HG02678 (cell line): ENCODE measurements around the gene MATR3.
"Not testable (repeated sequence)": the region's sequence is repeated elsewhere in the genome, so short reads cannot be mapped to it uniquely, and the experiment has no call there.

Experiments used
- ATAC-seq: cut with Tn5 transposase; IDR thresholded peaks from one replicate; pipeline ENCODE4 v1.9.1; 2021; ENCODE audit warnings: mild to moderate bottlenecking, moderate library complexity; ENCODE audit not compliant: unreplicated experiment

The MATR3 gene

DNA sequence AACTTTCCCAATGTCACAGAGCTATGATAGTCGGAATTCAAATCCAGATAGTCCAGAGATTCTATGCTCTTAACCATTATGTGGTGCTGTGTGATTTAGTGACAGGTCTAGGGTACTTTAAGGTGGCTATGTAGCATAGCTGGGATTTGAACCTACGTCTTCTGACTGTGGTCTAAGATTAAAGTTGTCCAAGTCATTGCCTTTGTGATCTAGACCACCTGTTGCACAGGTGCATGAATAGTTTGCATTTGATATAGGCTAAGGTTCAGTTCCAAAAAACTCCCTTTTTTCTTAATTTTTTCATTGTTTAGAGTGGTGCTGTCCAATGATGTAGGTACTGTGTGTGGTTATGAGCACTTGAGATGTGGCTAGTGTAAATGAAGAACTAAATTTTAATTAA is 50.6 kb downstream of the MATR3 start:
- no peak for ATAC-seq

- not testable (repeated sequence) for ATAC-seq
These were observed 51.9 kb downstream of the MATR3 start for GRCh38 chr5:139345442-139345841.

- ATAC-seq = not testable (repeated sequence)
These were observed 54.3 kb downstream of the MATR3 start for GRCh38 chr5:139347863-139348262.

DNA sequence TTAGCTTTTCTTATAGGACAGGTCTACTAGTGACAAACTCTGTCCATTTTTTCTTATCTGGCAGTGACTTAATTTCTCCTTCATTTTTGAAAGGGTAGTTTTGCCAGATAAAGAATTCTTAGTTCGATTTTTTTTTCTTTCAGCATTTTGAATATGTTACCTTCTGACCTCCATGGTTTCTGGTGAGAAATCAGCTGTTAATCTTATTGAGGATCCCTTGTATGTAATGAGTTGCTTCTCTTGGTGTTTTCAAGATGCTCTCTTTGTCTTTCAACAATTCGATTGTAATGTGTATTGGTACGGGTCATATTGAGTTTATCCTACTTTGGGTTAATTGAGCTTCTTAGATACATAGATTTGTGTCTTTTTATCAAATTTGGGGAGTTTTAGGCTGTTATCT is 60.6 kb downstream of the MATR3 start:
- ATAC-seq = no peak

GRCh38 chr5:139355900-139356299 is 62.4 kb downstream of the MATR3 start:
- not testable (repeated sequence) for ATAC-seq

DNA sequence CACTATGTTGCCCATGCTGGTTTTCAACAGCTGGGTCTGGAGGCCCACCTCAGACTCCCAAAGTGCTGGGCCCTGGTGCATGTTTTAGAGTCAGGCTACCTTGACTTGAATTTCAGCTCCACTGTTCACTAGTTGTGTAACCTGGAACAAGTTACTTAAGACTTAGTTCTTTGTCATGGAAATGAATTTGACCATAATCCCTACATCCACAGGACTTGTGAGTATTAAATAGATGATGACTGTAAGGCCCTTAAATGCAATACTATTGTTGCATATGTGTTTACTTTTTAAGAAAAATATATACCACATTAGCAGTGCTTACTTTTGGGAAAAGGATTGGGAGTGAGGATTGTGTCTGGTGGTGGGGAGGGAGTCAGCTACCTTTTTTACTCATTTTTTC is 64.5 kb downstream of the MATR3 start:
- no peak for ATAC-seq

DNA sequence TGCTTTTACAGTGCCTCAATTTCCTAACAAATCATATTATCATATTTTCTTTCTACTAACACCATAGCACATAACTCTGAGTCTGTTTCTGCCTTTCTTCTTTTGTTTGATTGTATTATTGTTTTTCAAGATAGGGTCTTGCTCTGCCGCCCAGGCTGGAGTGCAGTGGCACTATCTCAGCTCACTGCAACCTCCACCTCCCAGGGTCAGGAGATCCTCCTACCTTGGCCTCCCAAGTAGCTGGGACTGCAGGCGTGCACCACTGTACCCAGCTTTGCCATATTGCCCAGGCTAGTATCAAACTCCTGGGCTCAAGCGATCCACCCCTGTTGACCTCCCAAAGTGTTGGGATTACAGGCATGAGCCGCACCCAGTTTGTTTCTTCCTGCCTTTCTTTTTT is 66.8 kb downstream of the MATR3 start:
- no peak for ATAC-seq

DNA sequence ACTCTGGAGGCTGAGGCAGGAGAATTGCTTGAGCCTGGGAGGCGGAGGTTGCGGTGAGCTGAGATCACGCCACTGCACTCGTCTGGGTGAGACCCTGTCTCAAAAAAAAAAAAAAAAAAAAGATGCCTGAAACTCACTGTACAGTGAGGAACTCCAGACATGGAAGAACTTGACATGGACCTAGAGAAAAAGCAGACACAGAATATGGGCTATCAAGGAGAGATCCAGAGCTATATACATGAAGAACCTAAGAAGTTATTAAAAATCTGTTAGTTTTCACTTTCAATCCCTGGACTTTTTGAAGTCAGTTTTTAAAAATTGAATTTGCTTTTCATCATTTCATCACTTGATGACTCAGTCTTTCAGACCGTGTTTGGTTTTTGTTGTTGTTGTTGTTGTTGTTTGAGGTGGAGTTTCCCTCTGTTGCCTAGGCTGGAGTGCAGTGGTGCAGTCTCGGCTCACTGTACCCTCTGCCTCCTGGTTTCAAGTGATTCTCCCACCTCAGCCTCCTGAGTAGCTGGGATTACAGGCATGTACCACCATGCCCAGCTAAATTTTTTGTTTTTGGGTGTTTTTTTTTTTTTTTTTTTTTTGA is 68.4 kb downstream of the MATR3 start:
- ATAC-seq = no peak

- ATAC-seq = no peak
These were observed 70.4 kb downstream of the MATR3 start for GRCh38 chr5:139363937-139364336.

DNA sequence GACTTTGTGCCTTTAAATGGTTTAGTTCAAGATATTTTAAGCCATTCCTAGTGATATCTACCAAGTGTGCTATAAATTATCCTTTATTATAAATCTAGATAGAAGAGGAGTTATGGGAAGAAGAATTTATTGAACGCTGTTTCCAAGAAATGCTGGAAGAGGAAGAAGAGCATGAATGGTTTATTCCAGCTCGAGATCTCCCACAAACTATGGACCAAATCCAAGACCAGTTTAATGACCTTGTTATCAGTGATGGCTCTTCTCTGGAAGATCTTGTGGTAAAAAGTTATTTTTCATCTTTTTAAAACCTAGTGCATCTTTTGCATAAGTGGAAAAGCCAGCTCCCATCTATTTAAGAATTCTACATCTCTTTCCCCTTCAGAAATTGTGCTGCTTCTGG is 70.9 kb downstream of the MATR3 start:
- ATAC-seq = no peak

GRCh38 chr5:139368613-139369012 is 75.1 kb downstream of the MATR3 start:
- ATAC-seq = no peak

- no peak for ATAC-seq
These were observed 75.6 kb downstream of the MATR3 start for GRCh38 chr5:139369181-139369580.

DNA sequence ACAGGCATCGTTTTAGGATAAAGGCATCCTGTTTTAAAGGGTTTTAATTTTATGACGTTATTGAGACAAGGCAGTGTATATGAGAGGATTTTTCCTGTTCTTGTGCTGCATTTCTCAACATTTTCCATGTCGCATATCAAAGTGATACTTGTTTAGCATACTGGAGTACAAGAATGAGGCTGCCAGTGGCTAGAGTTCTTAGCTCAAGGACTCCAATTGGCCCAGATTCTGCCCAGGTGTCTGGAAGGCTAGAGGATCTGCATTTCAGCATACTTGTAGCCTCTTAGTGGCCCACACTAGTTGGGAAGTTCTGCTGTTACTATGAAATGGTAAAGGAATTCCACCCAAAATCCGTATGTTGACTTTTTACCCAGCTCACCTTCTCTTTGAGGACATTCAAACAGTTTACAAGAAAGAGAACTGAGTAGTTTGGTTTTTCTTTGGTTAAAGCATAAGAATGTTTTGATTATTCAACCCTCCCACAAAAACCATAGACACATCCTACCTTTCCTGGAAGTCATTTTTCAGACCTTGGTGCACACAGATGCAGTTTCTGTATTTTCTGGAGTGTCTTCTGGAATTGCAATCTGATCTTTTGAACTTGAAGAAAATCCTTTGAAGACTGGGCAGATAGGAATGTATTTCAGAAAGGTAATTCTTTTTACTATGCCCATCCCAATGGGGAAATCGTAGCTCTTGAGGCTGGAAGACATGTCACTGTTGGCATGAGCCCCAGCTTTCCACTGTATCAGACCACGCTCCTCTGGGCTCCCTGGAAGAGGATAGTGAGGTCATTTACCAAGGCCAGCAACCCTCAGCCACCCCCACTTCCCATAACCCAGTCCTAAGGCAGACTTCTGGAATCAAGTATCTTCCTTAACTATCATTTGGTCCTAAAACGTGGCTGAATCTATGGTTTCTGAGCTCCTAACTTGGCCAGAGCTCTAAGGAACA is 78.2 kb downstream of the MATR3 start:
- no peak for ATAC-seq

DNA sequence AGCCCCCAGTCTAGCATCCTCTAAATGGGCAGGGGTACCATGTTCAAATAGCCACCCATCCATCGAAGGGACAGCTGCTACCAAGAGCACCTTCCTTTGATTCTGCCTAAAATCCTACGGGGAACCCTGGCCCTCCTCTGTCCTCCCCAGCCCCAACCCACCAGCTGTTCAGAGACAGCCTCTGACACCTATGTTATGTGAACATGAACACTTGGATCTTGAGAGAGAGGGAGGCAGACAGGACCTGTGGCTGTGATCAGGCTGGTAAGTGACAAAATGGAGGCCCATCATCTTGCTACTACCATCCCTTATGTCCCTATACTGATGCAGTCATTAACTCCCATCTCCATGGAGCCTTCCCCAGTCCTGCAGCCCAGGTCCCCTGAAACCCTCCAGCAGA is 81.4 kb downstream of the MATR3 start:
- no peak for ATAC-seq

GRCh38 chr5:139376364-139376763 is 82.8 kb downstream of the MATR3 start:
- ATAC-seq = no peak

DNA sequence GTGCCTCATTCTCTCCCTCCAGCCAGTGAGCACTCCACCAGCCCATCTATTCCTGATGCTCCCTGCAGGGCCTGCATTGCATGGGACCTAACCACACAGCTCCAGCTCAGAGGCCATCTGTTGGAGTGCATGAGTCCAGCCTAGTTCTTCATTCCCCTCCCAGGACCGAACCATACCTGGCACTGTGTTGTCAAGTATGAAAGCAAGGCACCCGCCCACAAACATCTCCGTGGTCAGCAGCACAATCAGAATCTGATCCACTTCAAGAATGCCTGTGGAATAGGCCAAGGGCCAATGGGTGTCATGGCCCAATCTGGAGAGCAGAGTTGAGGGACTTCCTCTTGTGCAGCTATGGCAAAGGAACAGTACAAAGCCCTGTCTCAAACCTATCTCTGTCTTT is 83.7 kb downstream of the MATR3 start:
- ATAC-seq = no peak

- no peak for ATAC-seq
These were observed 84.7 kb downstream of the MATR3 start for GRCh38 chr5:139378101-139378825.

- ATAC-seq = no peak
These were observed 85.4 kb downstream of the MATR3 start for GRCh38 chr5:139378941-139379361.

DNA sequence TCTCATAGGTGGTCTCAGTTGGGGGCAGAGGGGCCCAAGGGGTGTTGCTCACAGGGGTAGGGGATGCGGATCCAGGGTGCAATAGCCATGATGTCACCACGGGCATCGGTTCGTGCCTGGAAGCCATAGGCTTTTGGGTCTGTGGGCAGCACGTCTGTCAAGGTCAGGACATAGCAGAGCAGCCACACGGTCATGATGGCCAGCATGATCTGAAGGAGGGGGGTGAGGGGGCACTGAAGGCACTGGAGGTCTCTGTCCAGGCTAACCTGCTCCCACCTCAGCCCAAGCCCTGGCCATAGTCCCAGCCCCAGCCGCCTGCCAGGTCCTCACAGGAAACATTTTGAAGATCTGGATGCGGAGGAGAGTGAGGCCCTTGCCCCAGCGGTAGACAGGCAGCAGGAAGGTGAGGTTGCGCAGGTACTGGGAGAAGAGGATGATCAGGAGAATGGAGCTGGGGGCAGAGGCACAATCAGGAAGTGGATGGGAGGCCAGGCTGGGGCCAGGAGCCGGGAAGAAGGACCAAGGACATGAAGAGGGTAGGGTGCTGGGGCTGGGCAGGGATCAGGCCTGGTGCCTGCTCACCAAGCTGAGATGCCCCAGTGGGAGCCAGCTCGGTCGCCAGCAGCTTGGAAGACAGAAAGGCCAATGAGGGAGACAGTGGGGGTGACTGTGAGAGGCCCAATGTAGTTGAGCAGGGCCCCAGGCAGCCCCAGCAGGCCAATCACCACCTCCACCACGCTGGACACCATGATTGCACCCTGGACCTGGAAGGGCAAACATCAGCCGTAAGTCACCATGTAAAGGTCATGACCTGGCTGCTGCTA is 86.3 kb downstream of the MATR3 start:
- ATAC-seq = no peak
